ENCODE data around the gene FKBP1C.

- TF ChIP-seq POLR2A (IDR thresholded peaks at IDR 0.05) (no peak), EP300 (IDR thresholded peaks at IDR 0.05) (no peak)
These were observed 47.9 kb downstream of the FKBP1C start for GRCh38 chr6:63259153-63259552.
